ENCODE measurements around the gene CREBZF.
"Not testable (repeated sequence)": the region's sequence is repeated elsewhere in the genome, so short reads cannot be mapped to it uniquely, and the experiment has no call there.

CREBZF gene

GRCh38 chr11:85685125-85685819 lies 20.3 kb upstream of the CREBZF start:
- H3K4me1 Mint-ChIP-seq = peaks cover 22% of the 10 kb centered on the region
- peaks cover 13% of the 10 kb centered on the region for H3K27me3 Mint-ChIP-seq
- no peaks in the 10 kb centered on the region for H3K9me3 Mint-ChIP-seq
- H3K27ac Mint-ChIP-seq = no peak overlapping the region
- H3K4me3 Mint-ChIP-seq = no peak overlapping the region
- CTCF ChIA-PET = interaction anchor here (0.6 to 1.7 kb wide), 4 partner anchors 10 to 549 kb away, joined by 3 to 6 read pairs (median 4); no protein-coding TSS in a partner anchor
- H3K36me3 Mint-ChIP-seq = peaks cover 9% of the 10 kb centered on the region
- DNase-seq = no peak

DNA sequence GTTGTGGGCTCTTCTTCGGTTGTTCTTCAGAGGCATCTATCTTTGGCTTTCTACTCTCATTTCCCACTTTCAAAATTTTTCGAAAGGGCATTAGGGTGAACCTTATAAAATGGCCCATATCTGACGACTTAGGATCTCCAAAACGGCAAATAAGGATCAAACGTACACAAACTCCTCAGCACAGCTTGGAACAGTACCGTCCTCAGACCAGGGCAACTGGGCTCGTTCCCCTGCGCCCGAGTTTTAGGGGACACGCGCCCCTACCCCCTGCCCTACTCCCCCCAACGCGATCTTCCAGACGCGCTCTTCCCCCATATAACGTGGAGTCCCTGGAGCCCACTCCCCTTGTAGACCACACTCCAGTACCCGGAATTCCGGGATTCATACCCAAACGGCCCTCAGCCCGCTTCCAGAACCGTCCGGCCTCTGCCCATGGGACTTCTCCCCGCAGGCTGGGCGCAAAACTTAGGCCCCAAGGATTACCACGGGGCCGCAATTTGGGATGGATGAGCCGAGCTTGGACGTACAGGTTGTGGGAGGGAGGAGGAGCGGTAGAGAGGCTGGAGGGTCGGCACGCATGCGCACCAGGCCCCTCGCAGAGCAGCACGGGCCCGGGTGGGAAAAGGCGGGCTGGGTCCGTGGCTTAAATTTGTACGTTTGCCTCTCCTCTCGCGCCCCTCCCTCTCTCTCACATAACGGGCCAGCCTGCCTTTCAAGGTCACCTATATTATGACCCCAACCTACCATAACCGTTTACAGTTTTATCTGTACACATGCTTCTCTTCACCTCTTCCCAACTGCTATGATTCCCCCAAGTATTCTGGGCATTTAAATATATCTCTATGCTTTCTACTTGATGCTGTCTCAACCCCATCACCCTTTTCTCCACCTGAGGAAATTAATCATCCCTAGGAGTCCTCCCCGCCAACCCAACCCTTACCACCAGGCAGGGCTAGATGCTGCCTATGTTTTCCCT lies 17.7 kb upstream of the CREBZF start:
- H3K4me1 Mint-ChIP-seq = peaks cover 22% of the 10 kb centered on the region
- H3K27ac Mint-ChIP-seq = peak overlapping the region; percentile 63
- H3K27me3 Mint-ChIP-seq = peaks cover 19% of the 10 kb centered on the region
- CTCF ChIA-PET = interaction anchor here (0.7 to 2.4 kb wide), 3 partner anchors 12 to 172 kb away, joined by 3 to 8 read pairs (median 7); partner anchors contain the start of gene CCDC83
- H3K9me3 Mint-ChIP-seq = no peaks in the 10 kb centered on the region
- DNase-seq = peak; percentile 68
- H3K36me3 Mint-ChIP-seq = peaks cover 3% of the 10 kb centered on the region
- H3K4me3 Mint-ChIP-seq = peak overlapping the region; percentile 70

- Mint-ChIP-seq H3K36me3 (peaks cover 3% of the 10 kb centered on the region), H3K27me3 (peaks cover 23% of the 10 kb centered on the region), H3K27ac (no peak overlapping the region), H3K9me3 (no peaks in the 10 kb centered on the region), H3K4me1 (peaks cover 22% of the 10 kb centered on the region), H3K4me3 (no peak overlapping the region)
- no peak for DNase-seq
- CTCF ChIA-PET = interaction anchor here (1.1 to 1.2 kb wide), 2 partner anchors 10 to 12 kb away, joined by 3 to 6 read pairs; no protein-coding TSS in a partner anchor
These were observed 16.0 kb upstream of the CREBZF start for GRCh38 chr11:85680897-85681296.

GRCh38 chr11:85679576-85679975 lies 14.6 kb upstream of the CREBZF start:
- H3K4me1 Mint-ChIP-seq = peaks cover 22% of the 10 kb centered on the region
- CTCF ChIA-PET = interaction anchor here (0.7 kb wide), 1 partner anchor 59 kb away, joined by 4 read pairs; no protein-coding TSS in a partner anchor
- H3K27ac Mint-ChIP-seq = no peak overlapping the region
- H3K4me3 Mint-ChIP-seq = no peak overlapping the region
- DNase-seq = no peak
- H3K9me3 Mint-ChIP-seq = no peaks in the 10 kb centered on the region
- peaks cover 20% of the 10 kb centered on the region for H3K27me3 Mint-ChIP-seq
- peaks cover 3% of the 10 kb centered on the region for H3K36me3 Mint-ChIP-seq

- Mint-ChIP-seq H3K36me3 (no peaks in the 10 kb centered on the region), H3K27me3 (peaks cover 24% of the 10 kb centered on the region), H3K4me3 (no peak overlapping the region), H3K9me3 (no peaks in the 10 kb centered on the region), H3K4me1 (no peaks in the 10 kb centered on the region), H3K27ac (no peak overlapping the region)
- DNase-seq = no peak
- CTCF ChIA-PET = no interaction called here
These were observed 8.5 kb upstream of the CREBZF start for GRCh38 chr11:85673393-85673792.

DNA sequence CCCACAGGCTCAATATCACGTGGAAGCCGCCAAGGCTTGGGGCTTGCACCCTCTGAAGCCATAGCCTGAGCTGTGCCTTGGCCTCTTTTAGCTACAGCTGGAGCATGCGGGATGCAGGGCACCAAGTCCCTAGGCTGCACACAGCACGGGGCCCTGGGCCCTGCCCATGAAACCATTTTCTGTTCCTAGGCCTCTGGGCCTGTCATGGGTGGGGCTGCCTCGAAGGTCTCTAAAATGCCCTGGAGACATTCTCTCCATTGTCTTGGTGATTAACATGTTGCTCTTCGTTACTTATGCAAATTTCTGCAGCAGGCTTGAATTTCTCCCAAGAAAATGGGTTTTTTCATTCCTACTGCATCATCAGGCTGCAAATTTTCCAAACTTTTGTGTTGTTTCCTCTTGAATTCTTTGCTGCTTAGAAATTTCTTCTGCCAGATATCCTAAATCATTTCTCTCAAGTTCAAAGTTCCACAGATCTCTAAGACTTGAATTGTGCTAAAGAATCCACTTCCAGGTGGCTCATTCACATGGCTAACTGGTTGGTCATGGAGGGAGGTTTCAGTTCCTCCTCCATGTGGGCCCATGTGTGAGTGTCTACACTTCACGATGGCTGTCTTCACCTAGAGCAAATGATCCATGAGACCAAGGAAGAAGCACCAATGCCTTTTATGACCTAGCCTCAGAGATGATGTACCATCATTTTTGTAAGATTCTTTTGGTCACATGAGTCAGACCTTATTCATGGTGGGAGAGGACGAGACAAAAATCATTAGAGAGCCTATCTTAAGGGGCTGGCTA lies 7.4 kb upstream of the CREBZF start:
- Mint-ChIP-seq H3K4me3 (no peak overlapping the region), H3K36me3 (no peaks in the 10 kb centered on the region), H3K27me3 (peaks cover 24% of the 10 kb centered on the region), H3K4me1 (no peaks in the 10 kb centered on the region), H3K9me3 (no peaks in the 10 kb centered on the region), H3K27ac (no peak overlapping the region)
- CTCF ChIA-PET = no interaction called here
- no peak for DNase-seq

- peaks cover 19% of the 10 kb centered on the region for H3K27me3 Mint-ChIP-seq
- H3K4me3 Mint-ChIP-seq, H3K27ac Mint-ChIP-seq, H3K9me3 Mint-ChIP-seq, CTCF ChIA-PET, H3K36me3 Mint-ChIP-seq, DNase-seq, H3K4me1 Mint-ChIP-seq: not testable (repeated sequence)
These were observed 6.2 kb upstream of the CREBZF start for GRCh38 chr11:85670949-85671663.

GRCh38 chr11:85668157-85668556 lies 3.2 kb upstream of the CREBZF start:
- H3K4me3 Mint-ChIP-seq = no peak overlapping the region
- CTCF ChIA-PET = interaction anchor here (0.6 to 0.9 kb wide), 3 partner anchors 32 to 396 kb away, joined by 3 to 5 read pairs (median 4); no protein-coding TSS in a partner anchor
- no peak for DNase-seq
- H3K27me3 Mint-ChIP-seq = peaks cover 15% of the 10 kb centered on the region
- H3K9me3 Mint-ChIP-seq = no peaks in the 10 kb centered on the region
- H3K27ac Mint-ChIP-seq = no peak overlapping the region
- peaks cover 11% of the 10 kb centered on the region for H3K36me3 Mint-ChIP-seq
- H3K4me1 Mint-ChIP-seq = peaks cover 11% of the 10 kb centered on the region

DNA sequence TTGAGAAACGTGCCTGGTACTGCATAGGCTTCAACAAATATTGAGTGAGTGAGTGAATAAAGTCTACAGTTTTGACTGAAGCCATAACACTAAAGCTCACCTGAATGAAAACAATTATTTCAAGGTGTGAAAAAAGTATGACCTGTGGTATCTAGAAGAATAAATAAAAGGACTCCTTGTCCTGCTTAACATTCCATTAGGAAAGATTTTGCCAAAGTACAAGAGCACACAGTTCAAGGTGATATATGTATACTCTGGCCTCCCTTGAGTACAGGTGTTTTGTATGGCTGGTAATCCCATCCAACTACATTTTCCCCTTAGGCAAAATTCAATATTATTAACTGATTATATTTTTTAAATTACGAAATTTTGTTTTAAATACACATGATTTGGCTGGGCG lies 1.8 kb upstream of the CREBZF start:
- peaks cover 20% of the 10 kb centered on the region for H3K36me3 Mint-ChIP-seq
- DNase-seq = no peak
- H3K27me3 Mint-ChIP-seq = peaks cover 11% of the 10 kb centered on the region
- H3K4me3 Mint-ChIP-seq = no peak overlapping the region
- no peaks in the 10 kb centered on the region for H3K9me3 Mint-ChIP-seq
- H3K4me1 Mint-ChIP-seq = peaks cover 18% of the 10 kb centered on the region
- CTCF ChIA-PET = interaction anchor here (0.6 kb wide), 1 partner anchor 44 kb away, joined by 3 read pairs; no protein-coding TSS in a partner anchor
- no peak overlapping the region for H3K27ac Mint-ChIP-seq

- CTCF ChIA-PET = no interaction called here
- no peak for DNase-seq
- peak overlapping the region; percentile 98 for H3K27ac Mint-ChIP-seq
- peaks cover 4% of the 10 kb centered on the region for H3K27me3 Mint-ChIP-seq
- no peaks in the 10 kb centered on the region for H3K9me3 Mint-ChIP-seq
- peaks cover 27% of the 10 kb centered on the region for H3K4me1 Mint-ChIP-seq
- H3K36me3 Mint-ChIP-seq = peaks cover 28% of the 10 kb centered on the region
- peak overlapping the region; percentile 61 for H3K4me3 Mint-ChIP-seq
These were observed 804 bp upstream of the CREBZF start for GRCh38 chr11:85665733-85666132.

DNA sequence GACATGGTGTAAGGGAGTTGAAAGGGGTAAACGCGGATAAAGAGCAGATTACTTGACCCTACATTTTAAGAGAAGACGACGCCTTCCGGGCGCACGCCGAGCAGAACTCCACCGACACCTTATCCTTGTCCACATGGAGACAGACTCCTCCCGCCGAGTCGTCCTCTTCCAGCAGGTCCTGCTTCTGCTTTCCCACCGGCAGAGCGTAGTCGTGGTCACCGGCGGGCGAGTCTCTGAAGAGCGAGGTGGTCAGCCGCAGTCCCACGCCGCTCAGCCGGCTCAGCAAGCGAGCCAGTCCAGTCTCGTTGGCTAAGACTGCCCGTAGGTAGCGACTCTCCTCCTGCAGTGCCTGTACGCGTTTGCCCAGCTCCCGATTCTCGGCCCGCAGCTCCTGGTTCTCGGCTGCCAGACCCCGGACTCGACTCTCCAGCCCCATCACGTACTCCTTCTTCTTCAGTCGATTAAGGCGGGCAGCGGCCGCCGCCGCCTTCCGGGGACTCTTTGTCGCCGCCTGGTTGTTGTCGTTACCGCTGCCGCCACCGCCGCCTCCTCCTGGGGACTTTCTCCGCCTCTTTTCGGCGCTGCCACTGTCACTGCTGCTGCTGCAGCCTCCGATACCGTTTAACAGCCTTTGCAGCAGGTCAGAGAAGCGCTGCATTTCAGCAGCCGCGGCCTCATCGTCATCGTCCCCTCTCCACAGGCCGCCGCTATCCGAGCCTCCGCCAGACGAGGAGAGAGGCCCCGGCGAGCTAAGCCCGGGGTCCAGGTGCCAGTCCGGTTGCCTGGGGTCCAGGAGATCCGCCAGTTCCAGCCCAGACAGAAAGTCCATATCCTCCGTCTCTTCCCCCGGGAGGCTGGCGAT lies 945 bp downstream of the CREBZF start:
- DNase-seq = peak; percentile 93
- peaks cover 44% of the 10 kb centered on the region for H3K4me1 Mint-ChIP-seq
- H3K9me3 Mint-ChIP-seq = no peaks in the 10 kb centered on the region
- no peaks in the 10 kb centered on the region for H3K27me3 Mint-ChIP-seq
- H3K27ac Mint-ChIP-seq = peak overlapping the region; percentile 98
- H3K4me3 Mint-ChIP-seq = peak overlapping the region; percentile 98
- H3K36me3 Mint-ChIP-seq = peaks cover 43% of the 10 kb centered on the region
- CTCF ChIA-PET = interaction anchor here (1.8 to 2.7 kb wide), 3 partner anchors 16 to 90 kb away, joined by 4 to 8 read pairs (median 7); partner anchors contain the start of genes DLG2, TMEM126A and TMEM126B

DNA sequence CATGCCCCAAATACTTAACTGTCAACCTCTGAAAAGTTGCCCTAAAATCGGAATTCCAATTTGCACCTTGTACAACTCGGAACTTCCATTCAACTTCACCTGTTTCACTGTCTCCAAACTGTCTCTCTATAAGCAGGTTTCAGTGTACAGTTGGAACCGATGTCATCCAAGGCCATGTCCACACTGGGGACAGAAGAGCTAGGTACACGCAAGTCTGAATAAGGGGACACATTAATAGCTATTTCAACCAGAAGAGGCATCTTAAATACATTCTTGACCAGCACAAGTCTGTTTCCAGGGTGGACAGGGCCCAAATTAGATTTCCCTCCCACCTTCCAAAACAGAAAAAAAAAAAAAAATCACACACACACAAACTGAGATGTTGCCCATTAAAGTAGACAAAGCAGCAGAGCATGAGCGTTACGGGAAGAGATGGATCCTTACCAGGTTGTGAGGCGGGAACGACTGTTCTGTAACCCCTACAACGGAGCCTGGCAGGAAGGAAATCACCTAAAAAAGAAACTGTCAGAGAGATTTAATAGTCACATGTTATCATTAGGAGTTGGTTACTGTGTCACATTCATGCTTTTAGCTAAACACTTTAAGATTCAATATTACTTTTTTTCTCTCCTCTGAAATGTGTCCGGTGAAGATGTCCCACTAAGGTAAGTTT lies 1.7 kb downstream of the CREBZF start:
- H3K27me3 Mint-ChIP-seq = no peaks in the 10 kb centered on the region
- H3K27ac Mint-ChIP-seq = peak overlapping the region; percentile 98
- H3K4me1 Mint-ChIP-seq = peaks cover 50% of the 10 kb centered on the region
- peak; percentile 33 for DNase-seq
- CTCF ChIA-PET = interaction anchor here (1.8 to 2.7 kb wide), 3 partner anchors 15 to 90 kb away, joined by 4 to 8 read pairs (median 7); partner anchors contain the start of genes DLG2, TMEM126A and TMEM126B
- peak overlapping the region; percentile 98 for H3K4me3 Mint-ChIP-seq
- peaks cover 47% of the 10 kb centered on the region for H3K36me3 Mint-ChIP-seq
- H3K9me3 Mint-ChIP-seq = no peaks in the 10 kb centered on the region

Measured in activated naive CD4-positive, alpha-beta T cell treated with anti-CD3 and anti-CD28 coated beads, Interleukin-2, amount 10 ng/mL, durations not matched to agents 7 days and 5 days (primary cell).